ENCODE measurements around the gene PTPN6. TPM values are rescaled to one million over a fixed set of nuclear protein-coding genes. Genes with fewer than 3 reads are reported as not detected.
A peak's percentile ranks its signal among the peaks of the same experiment; 100 is the strongest.

The PTPN6 gene
- total and polyA plus RNA-seq, 12 donors = 2.9 to 32.5 (median 5.8) TPM

DNA sequence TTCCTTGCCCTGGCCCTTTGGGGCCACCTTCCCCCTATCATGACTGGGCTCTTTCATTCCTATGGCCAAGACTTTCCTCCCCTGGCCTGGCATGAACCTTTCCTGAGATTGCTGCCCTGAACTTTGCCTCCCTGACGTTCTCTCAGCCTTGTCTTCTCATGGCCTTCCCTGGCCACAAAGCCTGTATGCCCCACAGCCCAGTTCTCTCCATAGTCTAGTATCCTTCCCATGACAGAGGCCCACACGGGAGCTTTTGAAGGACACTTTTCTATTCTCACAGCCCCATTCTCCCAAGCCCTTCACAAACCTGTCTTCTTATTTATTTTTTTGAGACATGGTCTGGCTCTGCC is 12.0 kb upstream of the PTPN6 start:
- TF ChIP-seq, protein P1, sequence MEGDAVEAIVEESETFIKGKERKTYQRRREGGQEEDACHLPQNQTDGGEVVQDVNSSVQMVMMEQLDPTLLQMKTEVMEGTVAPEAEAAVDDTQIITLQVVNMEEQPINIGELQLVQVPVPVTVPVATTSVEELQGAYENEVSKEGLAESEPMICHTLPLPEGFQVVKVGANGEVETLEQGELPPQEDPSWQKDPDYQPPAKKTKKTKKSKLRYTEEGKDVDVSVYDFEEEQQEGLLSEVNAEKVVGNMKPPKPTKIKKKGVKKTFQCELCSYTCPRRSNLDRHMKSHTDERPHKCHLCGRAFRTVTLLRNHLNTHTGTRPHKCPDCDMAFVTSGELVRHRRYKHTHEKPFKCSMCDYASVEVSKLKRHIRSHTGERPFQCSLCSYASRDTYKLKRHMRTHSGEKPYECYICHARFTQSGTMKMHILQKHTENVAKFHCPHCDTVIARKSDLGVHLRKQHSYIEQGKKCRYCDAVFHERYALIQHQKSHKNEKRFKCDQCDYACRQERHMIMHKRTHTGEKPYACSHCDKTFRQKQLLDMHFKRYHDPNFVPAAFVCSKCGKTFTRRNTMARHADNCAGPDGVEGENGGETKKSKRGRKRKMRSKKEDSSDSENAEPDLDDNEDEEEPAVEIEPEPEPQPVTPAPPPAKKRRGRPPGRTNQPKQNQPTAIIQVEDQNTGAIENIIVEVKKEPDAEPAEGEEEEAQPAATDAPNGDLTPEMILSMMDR (IDR thresholded peaks at IDR 0.05) = no peak
- peak overlapping the region in 2 of 10 donors; percentile 93 to 97 for H3K27ac ChIP-seq
- ATAC-seq (no peak), DNase-seq (no peak)
- peaks cover 0 to 63% (median 22%) of the 10 kb centered on the region in 9 donors for H3K36me3 ChIP-seq
- intact Hi-C loops (cut with DNase I) = loop anchor here in 1 of 10 donors (5.0 kb wide), 1 partner anchor 72 kb away; the partner anchor contains the start of gene TPI1
- WGBS, 2 donors = 75 to 81% methylated on average over 2 of the region's 2 CpGs
- H3K4me3 ChIP-seq = no peak overlapping the region
- H3K9me3 ChIP-seq = no peaks in the 10 kb centered on the region
- H3K27me3 ChIP-seq = no peaks in the 10 kb centered on the region
- peaks cover 9 to 75% (median 59%) of the 10 kb centered on the region in 9 donors for H3K4me1 ChIP-seq

DNA sequence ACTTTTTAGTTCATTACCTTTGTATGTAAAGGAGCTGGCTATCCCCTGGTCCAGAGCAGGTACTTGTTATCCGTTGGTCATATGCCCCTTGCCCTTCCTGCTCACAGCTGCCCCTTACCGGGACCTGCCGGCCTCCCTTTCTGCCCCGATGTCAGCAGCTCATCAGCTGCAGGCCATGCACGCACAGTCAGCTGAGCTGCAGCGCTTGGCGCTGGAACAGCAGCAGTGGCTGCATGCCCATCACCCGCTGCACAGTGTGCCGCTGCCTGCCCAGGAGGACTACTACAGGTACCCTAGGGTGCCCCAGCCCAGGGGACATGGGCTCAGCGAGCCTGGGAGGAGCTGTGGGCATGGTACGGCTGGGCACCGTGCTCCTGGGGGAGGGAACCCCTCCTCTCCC is 9.9 kb upstream of the PTPN6 start:
- no peaks in the 10 kb centered on the region for H3K27me3 ChIP-seq
- H3K4me1 ChIP-seq = peaks cover 22 to 71% (median 63%) of the 10 kb centered on the region in 9 donors
- WGBS, 2 donors = 68 to 75% methylated on average over 12 of the region's 12 CpGs
- no peaks in the 10 kb centered on the region for H3K9me3 ChIP-seq
- peak overlapping the region in 4 of 10 donors; percentile 13 to 44 (median 28) for H3K27ac ChIP-seq
- no peak for ATAC-seq
- H3K4me3 ChIP-seq = no peak overlapping the region
- TF ChIP-seq, protein P1 (IDR thresholded peaks at IDR 0.05) = no peak
- peaks cover 0 to 51% (median 11%) of the 10 kb centered on the region in 9 donors for H3K36me3 ChIP-seq
- intact Hi-C loops (cut with DNase I) = loop anchor here in 6 of 10 donors (5.0 to 10.0 kb wide), 6 partner anchors 76 to 174 kb away; partner anchors contain the start of genes C1R (in 3 of the 6), C1RL (in 1 of the 6) and TPI1 (in 1 of the 6)
- peak in 1 of 2 donors; percentile 53 for DNase-seq

DNA sequence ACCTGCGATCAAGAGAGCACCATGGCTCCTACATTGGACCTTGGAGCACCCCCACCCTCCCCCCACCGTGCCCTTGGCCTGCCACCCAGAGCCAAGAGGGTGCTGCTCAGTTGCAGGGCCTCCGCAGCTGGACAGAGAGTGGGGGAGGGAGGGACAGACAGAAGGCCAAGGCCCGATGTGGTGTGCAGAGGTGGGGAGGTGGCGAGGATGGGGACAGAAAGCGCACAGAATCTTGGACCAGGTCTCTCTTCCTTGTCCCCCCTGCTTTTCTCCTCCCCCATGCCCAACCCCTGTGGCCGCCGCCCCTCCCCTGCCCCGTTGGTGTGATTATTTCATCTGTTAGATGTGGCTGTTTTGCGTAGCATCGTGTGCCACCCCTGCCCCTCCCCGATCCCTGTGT is 9.4 kb upstream of the PTPN6 start:
- intact Hi-C loops (cut with DNase I) = loop anchor here in 6 of 10 donors (5.0 to 10.0 kb wide), 6 partner anchors 77 to 173 kb away; partner anchors contain the start of genes C1R (in 3 of the 6), C1RL (in 1 of the 6) and TPI1 (in 1 of the 6)
- WGBS, 2 donors = 78 to 84% methylated on average over 10 to 12 of the region's 12 CpGs
- TF ChIP-seq, protein P1 (IDR thresholded peaks at IDR 0.05) = no peak
- Histone ChIP-seq H3K4me1 (peaks cover 26 to 74% (median 63%) of the 10 kb centered on the region in 9 donors), H3K9me3 (no peaks in the 10 kb centered on the region), H3K27ac (peak overlapping the region in 4 of 10 donors; percentile 13 to 99 (median 41)), H3K27me3 (no peaks in the 10 kb centered on the region), H3K36me3 (peaks cover 0 to 49% (median 11%) of the 10 kb centered on the region in 9 donors), H3K4me3 (no peak overlapping the region)
- DNase-seq (no peak), ATAC-seq (no peak)

DNA sequence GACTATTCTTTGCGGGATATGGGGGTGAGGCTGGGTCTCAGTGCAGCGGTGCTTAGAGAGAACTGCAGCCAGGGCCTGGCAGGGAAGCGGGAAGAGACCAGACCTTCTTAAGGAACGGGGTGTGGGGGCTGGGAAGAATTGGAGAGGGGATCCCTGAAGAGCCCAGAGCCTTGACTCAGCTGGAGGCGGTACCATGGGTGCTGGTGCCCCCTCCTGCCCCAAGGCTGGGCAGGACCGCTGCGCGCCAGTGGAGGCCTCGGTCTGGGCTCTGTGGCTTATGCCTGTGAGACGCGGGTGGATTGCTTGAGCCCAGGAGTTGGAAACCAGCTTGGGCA is 8.9 kb upstream of the PTPN6 start:
- WGBS, 2 donors = 88% methylated on average over 11 of the region's 11 CpGs
- intact Hi-C loops (cut with DNase I) = loop anchor here in 6 of 10 donors (5.0 to 10.0 kb wide), 6 partner anchors 77 to 173 kb away; partner anchors contain the start of genes C1R (in 3 of the 6), C1RL (in 1 of the 6) and TPI1 (in 1 of the 6)
- Histone ChIP-seq H3K4me1 (peaks cover 26 to 71% (median 58%) of the 10 kb centered on the region in 9 donors), H3K4me3 (no peak overlapping the region), H3K27ac (peak overlapping the region in 8 of 10 donors; percentile 92 to 99 (median 98)), H3K27me3 (no peaks in the 10 kb centered on the region), H3K36me3 (peaks cover 0 to 54% (median 11%) of the 10 kb centered on the region in 9 donors), H3K9me3 (no peaks in the 10 kb centered on the region)
- ATAC-seq (no peak), DNase-seq (peak in 1 of 2 donors; percentile 18)
- TF ChIP-seq, protein P1 (IDR thresholded peaks at IDR 0.05) = no peak

All from heart right ventricle (tissue), 16 donors.